ENCODE results near the gene SCAPER. TPM values are rescaled to one million over a fixed set of nuclear protein-coding genes. Genes with fewer than 3 reads are reported as not detected.

SCAPER gene
- total and polyA plus RNA-seq, 10 of the 15 experiments (the other 5 are each of a cell fraction or from before 2014, with no cell fraction given), result 1.0 to 7.7 (median 3.9) TPM

DNA sequence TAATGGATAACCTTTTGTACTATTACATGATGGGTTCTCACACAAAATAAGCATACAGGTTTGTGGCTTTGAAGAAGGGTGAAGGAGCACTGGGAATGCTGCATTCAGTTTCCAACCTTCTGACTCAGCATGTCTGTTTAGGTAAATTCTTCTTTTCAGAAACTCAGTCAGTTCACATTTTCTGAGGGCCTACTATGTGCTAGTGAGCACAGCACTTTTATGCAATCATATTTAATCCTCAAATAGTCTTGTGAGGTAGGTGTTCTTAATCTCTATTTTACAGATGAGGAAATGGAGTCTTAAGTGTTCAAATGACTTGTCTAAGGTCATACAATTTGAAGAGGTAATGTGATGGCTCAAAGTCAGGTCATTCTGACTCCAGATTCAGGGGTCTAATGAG, 527.4 kb downstream of the SCAPER start:
- H3K79me2 ChIP-seq (ENCODE audit: control insufficient read depth, insufficient read depth, low read length), result no peaks in the 10 kb centered on the region
- DNase-seq (ENCODE audit: low read depth, low spot score) (no peak), ATAC-seq (no peak), FAIRE-seq (no peak)
- ChIA-PET POLR2A (no interaction called here), SMC1A (ENCODE audit: uncharacterized antibody, unreplicated experiment) (no interaction called here), CTCF (no interaction called here), RAD21 (ENCODE audit: unreplicated experiment) (no interaction called here)
- intact Hi-C loops (cut with micrococcal nuclease; ENCODE audit: unreplicated experiment), result no loop called here
- no peak overlapping the region for H3K9ac ChIP-seq (ENCODE audit: control insufficient read depth, insufficient read depth, low read length)
- H3K36me3 ChIP-seq (ENCODE audit: control insufficient read depth in 2 of 2, insufficient read depth in 2 of 2, low read length in 1 of 2), result no peaks in the 10 kb centered on the region; a peak in 1 of 4 replicates
- H3K4me3 ChIP-seq, result no peak overlapping the region
- no peaks in the 10 kb centered on the region for H3K9me3 ChIP-seq (replicated peaks; ENCODE audit: control insufficient read depth, insufficient read depth, low read length)
- no peaks in the 10 kb centered on the region for H3K4me1 ChIP-seq (ENCODE audit: control insufficient read depth, insufficient read depth, low read length)
- no peak overlapping the region for H2AFZ ChIP-seq (ENCODE audit: control insufficient read depth, low read depth, low read length)
- no peak overlapping the region for H3K27ac ChIP-seq (ENCODE audit: control insufficient read depth, insufficient read depth)
- H3K27me3 ChIP-seq (replicated peaks in 1 of 2; ENCODE audit: control insufficient read depth in 2 of 2, insufficient read depth in 2 of 2, low read length in 1 of 2), result no peaks in the 10 kb centered on the region
- H3K4me2 ChIP-seq (ENCODE audit: control insufficient read depth, insufficient read depth), result no peak overlapping the region
- TF ChIP-seq CREB1 (IDR thresholded peaks at IDR 0.05; ENCODE audit: low read depth) (no peak), ESRRA (IDR thresholded peaks at IDR 0.05; ENCODE audit: low read length) (no peak), YY1 (IDR thresholded peaks at IDR 0.05; ENCODE audit: low read depth, low read length) (no peak), TCF12 (IDR thresholded peaks at IDR 0.05; ENCODE audit: low read depth, low read length) (no peak), RFX5 (IDR thresholded peaks at IDR 0.05; ENCODE audit: low read depth, low read length) (no peak), NRF1 (conservative IDR thresholded peaks at IDR 0.05; ENCODE audit: low read depth, low read length) (no peak), NFYA (IDR thresholded peaks at IDR 0.05; ENCODE audit: borderline replicate concordance, low read depth, low read length) (no peak), IKZF2 (IDR thresholded peaks at IDR 0.05) (no peak)
- TF ChIP-seq, protein P1, sequence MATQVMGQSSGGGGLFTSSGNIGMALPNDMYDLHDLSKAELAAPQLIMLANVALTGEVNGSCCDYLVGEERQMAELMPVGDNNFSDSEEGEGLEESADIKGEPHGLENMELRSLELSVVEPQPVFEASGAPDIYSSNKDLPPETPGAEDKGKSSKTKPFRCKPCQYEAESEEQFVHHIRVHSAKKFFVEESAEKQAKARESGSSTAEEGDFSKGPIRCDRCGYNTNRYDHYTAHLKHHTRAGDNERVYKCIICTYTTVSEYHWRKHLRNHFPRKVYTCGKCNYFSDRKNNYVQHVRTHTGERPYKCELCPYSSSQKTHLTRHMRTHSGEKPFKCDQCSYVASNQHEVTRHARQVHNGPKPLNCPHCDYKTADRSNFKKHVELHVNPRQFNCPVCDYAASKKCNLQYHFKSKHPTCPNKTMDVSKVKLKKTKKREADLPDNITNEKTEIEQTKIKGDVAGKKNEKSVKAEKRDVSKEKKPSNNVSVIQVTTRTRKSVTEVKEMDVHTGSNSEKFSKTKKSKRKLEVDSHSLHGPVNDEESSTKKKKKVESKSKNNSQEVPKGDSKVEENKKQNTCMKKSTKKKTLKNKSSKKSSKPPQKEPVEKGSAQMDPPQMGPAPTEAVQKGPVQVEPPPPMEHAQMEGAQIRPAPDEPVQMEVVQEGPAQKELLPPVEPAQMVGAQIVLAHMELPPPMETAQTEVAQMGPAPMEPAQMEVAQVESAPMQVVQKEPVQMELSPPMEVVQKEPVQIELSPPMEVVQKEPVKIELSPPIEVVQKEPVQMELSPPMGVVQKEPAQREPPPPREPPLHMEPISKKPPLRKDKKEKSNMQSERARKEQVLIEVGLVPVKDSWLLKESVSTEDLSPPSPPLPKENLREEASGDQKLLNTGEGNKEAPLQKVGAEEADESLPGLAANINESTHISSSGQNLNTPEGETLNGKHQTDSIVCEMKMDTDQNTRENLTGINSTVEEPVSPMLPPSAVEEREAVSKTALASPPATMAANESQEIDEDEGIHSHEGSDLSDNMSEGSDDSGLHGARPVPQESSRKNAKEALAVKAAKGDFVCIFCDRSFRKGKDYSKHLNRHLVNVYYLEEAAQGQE (IDR thresholded peaks at IDR 0.05; ENCODE audit: low read depth, low read length), result no peak
- no peaks in the 10 kb centered on the region for H4K20me1 ChIP-seq (ENCODE audit: control insufficient read depth, insufficient read depth)
- BruUV-seq (replicated peaks), result no TSS peak
- in situ Hi-C loops (cut with MboI), result no loop called here

Measured in GM12878 (cell line).